Liver (tissue), 9 donors: ENCODE measurements around the gene NXT1. TPM values are rescaled to one million over a fixed set of nuclear protein-coding genes. Genes with fewer than 3 reads are reported as not detected.

ENCODE experiments used
- DNase-seq: peaks from one replicate; pipeline ENCODE4 v3.0.0-alpha.2; 2017; ENCODE audit warnings: low spot score
- H3K27ac ChIP-seq, 2 donors: one replicate each; pipeline ENCODE4 v1.7.0; 2013; ENCODE audit warnings: inconsistent platforms in 2 of 2, low read length in 2 of 2, control low read depth in 1 of 2, low read depth in 1 of 2, mild to moderate bottlenecking in 1 of 2
- H3K27me3 ChIP-seq, 4 donors: one replicate each; pipeline versions ENCODE4 v1.6.1 to v1.7.0; 2013; ENCODE audit warnings: low read length in 3 of 4, inconsistent platforms in 1 of 4, mild to moderate bottlenecking in 1 of 4, moderate library complexity in 1 of 4; ENCODE audit not compliant: control insufficient read depth in 4 of 4, insufficient read depth in 4 of 4
- H3K36me3 ChIP-seq, 4 donors: one replicate each; pipeline versions ENCODE4 v1.6.1 to v1.7.0; 2013; ENCODE audit warnings: low read length in 3 of 4, mild to moderate bottlenecking in 3 of 4, low read depth in 1 of 4, moderate library complexity in 1 of 4; ENCODE audit not compliant: control insufficient read depth in 4 of 4, insufficient read depth in 3 of 4
- H3K4me1 ChIP-seq, 4 donors: one replicate each; pipeline versions ENCODE4 v1.6.1 to v1.7.0; 2013; ENCODE audit warnings: low read length in 3 of 4, mild to moderate bottlenecking in 3 of 4, moderate library complexity in 1 of 4; ENCODE audit not compliant: control insufficient read depth in 4 of 4, insufficient read depth in 4 of 4
- H3K4me3 ChIP-seq, 3 donors: one replicate each; pipeline versions ENCODE4 v1.6.1 to v1.7.0; 2013; ENCODE audit warnings: low read length in 3 of 3, control low read depth in 1 of 3, low read depth in 1 of 3, mild to moderate bottlenecking in 1 of 3
- H3K9ac ChIP-seq, 2 donors: one replicate each; pipeline ENCODE4 v1.7.0; 2013; ENCODE audit warnings: low read length in 2 of 2, mild to moderate bottlenecking in 2 of 2, moderate library complexity in 2 of 2, control low read depth in 1 of 2, low read depth in 1 of 2
- H3K9me3 ChIP-seq, 4 donors: one replicate each; pipeline versions ENCODE4 v1.6.1 to v1.7.0; 2013; ENCODE audit warnings: low read length in 3 of 4; ENCODE audit not compliant: control insufficient read depth in 4 of 4
- EGR1 ChIP-seq, 2 donors: IDR thresholded peaks; 2 replicates each; pipeline ENCODE4 v1.6.1; 2016 to 2018; ENCODE audit warnings: antibody characterized with exemption in 2 of 2, low read depth in 2 of 2
- FOXA1 ChIP-seq: IDR thresholded peaks from 2 replicates; pipeline ENCODE4 v1.6.1; 2016; ENCODE audit warnings: antibody characterized with exemption
- GABPA ChIP-seq, 2 donors: IDR thresholded peaks in 1 of 2; conservative IDR thresholded peaks in 1 of 2; 2 replicates each; pipeline ENCODE4 v1.6.1; 2016; ENCODE audit warnings: antibody characterized with exemption in 2 of 2, mild to moderate bottlenecking in 1 of 2, moderate library complexity in 1 of 2
- HNF4A ChIP-seq, 2 donors: conservative IDR thresholded peaks; 2 replicates each; pipeline ENCODE4 v1.6.1; 2016; ENCODE audit warnings: antibody characterized with exemption in 2 of 2, mild to moderate bottlenecking in 2 of 2
- JUND ChIP-seq, 2 donors: IDR thresholded peaks; 2 replicates each; pipeline ENCODE4 v1.6.1; 2016; ENCODE audit warnings: antibody characterized with exemption in 2 of 2
- NR2F2 ChIP-seq: IDR thresholded peaks from 2 replicates; pipeline ENCODE4 v1.6.1; 2016; ENCODE audit warnings: antibody characterized with exemption
- RAD21 ChIP-seq, 2 donors: IDR thresholded peaks; 2 replicates each; pipeline ENCODE4 v1.6.1; 2016; ENCODE audit warnings: antibody characterized with exemption in 2 of 2, mild to moderate bottlenecking in 2 of 2
- RXRA ChIP-seq, 2 donors: IDR thresholded peaks; 2 replicates each; pipeline ENCODE4 v1.6.1; 2017 to 2018; ENCODE audit warnings: antibody characterized with exemption in 2 of 2, mild to moderate bottlenecking in 1 of 2
- TAF1 ChIP-seq: conservative IDR thresholded peaks from 2 replicates; pipeline ENCODE4 v1.6.1; 2016; ENCODE audit warnings: antibody characterized with exemption, mild to moderate bottlenecking
- YY1 ChIP-seq: IDR thresholded peaks from 2 replicates; pipeline ENCODE4 v1.6.1; 2016; ENCODE audit warnings: antibody characterized with exemption, mild to moderate bottlenecking
- WGBS: extraction: QIAGEN DNeasy Blood & Tissue Kit; methylation state at CpG from one replicate; pipeline ENCODE4 v1.1.7; 2013; 5-methylcytosine and 5-hydroxymethylcytosine counted together
- polyA plus RNA-seq, 2 donors: library from polyadenylated mRNA; stranded (reverse) in 1 of 2; unstranded in 1 of 2; fragments of 200-250 nt in 1 of 2; fragments of >200 nt in 1 of 2; fragmentation: Nextera tagmentation in 1 of 2; extraction: Ambion mirVana in 1 of 2; gene quantifications; one replicate each; pipeline versions ENCODE4 v1.2.1 to v1.2.3, GENCODE V29; 2013 to 2015
- total RNA-seq, 2 donors: library from RNA; depleted of rRNA; stranded (reverse); fragments of >200 nt; gene quantifications; one replicate each; pipeline ENCODE4 v1.2.3, GENCODE V29; 2014
- TF ChIP-seq, protein P1 (sequence below): IDR thresholded peaks from 2 replicates; pipeline ENCODE4 v1.6.1; 2016; ENCODE audit warnings: antibody characterized with exemption
- TF ChIP-seq, protein P2 (sequence below): IDR thresholded peaks from 2 replicates; pipeline ENCODE4 v1.6.1; 2016; ENCODE audit warnings: antibody characterized with exemption, mild to moderate bottlenecking
- TF ChIP-seq, protein P3 (sequence below): fragments of 150-350 bp; IDR thresholded peaks from 2 replicates; pipeline ENCODE4 v1.5.1; 2017; ENCODE audit warnings: improper control_type of control experiment, low read depth, low read length; ENCODE audit not compliant: missing input control
- TF ChIP-seq, protein P4 (sequence below): IDR thresholded peaks from 2 replicates; pipeline ENCODE4 v1.6.1; 2016; ENCODE audit warnings: antibody characterized with exemption
- TF ChIP-seq, protein P5 (sequence below): IDR thresholded peaks from 2 replicates; pipeline ENCODE4 v1.6.1; 2016; ENCODE audit warnings: antibody characterized with exemption
- donor health status: healthy.
- donor health status: healthy.
- donor health status: healthy.
- donor health status: healthy.
- donor health status: healthy.

Gene NXT1
- total and polyA plus RNA-seq, 4 donors, result 5.7 to 9.6 (median 8.8) TPM

DNA sequence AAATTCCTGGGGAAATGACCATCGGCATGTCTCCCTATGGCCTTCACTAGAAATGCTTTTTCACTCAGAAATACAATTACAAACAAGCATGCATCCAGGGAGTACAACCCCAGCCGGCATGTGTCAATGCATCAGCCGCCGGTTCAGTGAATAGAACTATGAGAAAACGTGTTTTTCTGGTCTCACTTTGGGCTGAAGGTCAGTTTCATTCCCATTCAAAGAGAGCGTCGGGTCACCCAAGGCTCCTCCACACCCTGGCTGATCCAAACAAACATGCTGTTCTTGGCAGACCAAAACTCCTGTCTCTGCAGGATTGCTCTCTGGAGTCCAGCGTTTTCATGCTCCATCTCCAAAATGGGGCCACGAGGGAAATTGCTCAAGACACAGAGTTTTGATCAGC is 35.5 kb upstream of the NXT1 start:
- TF ChIP-seq RXRA (IDR thresholded peaks at IDR 0.05), result peak in 1 of 2 donors; percentile 28
- TF ChIP-seq GABPA (IDR thresholded peaks at IDR 0.05 in 1 of 2, conservative IDR thresholded peaks at IDR 0.05 in 1 of 2), result no peak
- Histone ChIP-seq H3K27ac (no peak overlapping the region), H3K9ac (no peak overlapping the region), H3K9me3 (no peaks in the 10 kb centered on the region), H3K27me3 (peaks cover 0 to 4% (median 0%) of the 10 kb centered on the region in 4 donors), H3K36me3 (no peaks in the 10 kb centered on the region), H3K4me3 (no peak overlapping the region), H3K4me1 (no peaks in the 10 kb centered on the region)
- no peak for DNase-seq
- 69% methylated on average over 9 of the region's 9 CpGs for WGBS

DNA sequence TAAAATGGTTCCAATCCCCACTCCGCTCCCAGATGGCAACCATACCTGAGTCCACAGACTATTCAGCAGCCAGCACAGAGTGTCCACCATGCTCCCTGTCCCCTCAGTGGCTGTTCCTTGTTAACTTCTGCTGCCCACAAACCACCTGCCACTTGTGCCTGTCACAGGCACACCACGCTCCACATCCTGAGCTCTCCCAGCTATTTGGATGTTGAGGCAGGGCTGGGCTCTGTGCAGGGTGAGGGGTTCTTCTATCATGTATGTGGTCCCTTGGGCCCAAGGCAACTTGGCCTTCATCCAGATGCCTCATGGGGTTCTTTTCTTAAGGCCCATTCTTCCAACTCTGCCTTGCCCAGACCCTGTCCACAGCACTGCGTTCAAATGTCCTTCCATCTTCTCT is 34.0 kb upstream of the NXT1 start:
- H3K9me3 ChIP-seq, result no peaks in the 10 kb centered on the region
- no peak overlapping the region for H3K9ac ChIP-seq
- no peaks in the 10 kb centered on the region for H3K36me3 ChIP-seq
- no peak for TF ChIP-seq RAD21 (IDR thresholded peaks at IDR 0.05)
- TF ChIP-seq, protein P1, sequence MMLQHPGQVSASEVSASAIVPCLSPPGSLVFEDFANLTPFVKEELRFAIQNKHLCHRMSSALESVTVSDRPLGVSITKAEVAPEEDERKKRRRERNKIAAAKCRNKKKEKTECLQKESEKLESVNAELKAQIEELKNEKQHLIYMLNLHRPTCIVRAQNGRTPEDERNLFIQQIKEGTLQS, result no peak
- no peak for TF ChIP-seq HNF4A (conservative IDR thresholded peaks at IDR 0.05)
- TF ChIP-seq, protein P2, sequence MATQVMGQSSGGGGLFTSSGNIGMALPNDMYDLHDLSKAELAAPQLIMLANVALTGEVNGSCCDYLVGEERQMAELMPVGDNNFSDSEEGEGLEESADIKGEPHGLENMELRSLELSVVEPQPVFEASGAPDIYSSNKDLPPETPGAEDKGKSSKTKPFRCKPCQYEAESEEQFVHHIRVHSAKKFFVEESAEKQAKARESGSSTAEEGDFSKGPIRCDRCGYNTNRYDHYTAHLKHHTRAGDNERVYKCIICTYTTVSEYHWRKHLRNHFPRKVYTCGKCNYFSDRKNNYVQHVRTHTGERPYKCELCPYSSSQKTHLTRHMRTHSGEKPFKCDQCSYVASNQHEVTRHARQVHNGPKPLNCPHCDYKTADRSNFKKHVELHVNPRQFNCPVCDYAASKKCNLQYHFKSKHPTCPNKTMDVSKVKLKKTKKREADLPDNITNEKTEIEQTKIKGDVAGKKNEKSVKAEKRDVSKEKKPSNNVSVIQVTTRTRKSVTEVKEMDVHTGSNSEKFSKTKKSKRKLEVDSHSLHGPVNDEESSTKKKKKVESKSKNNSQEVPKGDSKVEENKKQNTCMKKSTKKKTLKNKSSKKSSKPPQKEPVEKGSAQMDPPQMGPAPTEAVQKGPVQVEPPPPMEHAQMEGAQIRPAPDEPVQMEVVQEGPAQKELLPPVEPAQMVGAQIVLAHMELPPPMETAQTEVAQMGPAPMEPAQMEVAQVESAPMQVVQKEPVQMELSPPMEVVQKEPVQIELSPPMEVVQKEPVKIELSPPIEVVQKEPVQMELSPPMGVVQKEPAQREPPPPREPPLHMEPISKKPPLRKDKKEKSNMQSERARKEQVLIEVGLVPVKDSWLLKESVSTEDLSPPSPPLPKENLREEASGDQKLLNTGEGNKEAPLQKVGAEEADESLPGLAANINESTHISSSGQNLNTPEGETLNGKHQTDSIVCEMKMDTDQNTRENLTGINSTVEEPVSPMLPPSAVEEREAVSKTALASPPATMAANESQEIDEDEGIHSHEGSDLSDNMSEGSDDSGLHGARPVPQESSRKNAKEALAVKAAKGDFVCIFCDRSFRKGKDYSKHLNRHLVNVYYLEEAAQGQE, result no peak
- TF ChIP-seq EGR1 (IDR thresholded peaks at IDR 0.05; ENCODE audit: low read depth in 2 of 2), result no peak
- TF ChIP-seq NR2F2, result no peak
- TF ChIP-seq, protein P3, sequence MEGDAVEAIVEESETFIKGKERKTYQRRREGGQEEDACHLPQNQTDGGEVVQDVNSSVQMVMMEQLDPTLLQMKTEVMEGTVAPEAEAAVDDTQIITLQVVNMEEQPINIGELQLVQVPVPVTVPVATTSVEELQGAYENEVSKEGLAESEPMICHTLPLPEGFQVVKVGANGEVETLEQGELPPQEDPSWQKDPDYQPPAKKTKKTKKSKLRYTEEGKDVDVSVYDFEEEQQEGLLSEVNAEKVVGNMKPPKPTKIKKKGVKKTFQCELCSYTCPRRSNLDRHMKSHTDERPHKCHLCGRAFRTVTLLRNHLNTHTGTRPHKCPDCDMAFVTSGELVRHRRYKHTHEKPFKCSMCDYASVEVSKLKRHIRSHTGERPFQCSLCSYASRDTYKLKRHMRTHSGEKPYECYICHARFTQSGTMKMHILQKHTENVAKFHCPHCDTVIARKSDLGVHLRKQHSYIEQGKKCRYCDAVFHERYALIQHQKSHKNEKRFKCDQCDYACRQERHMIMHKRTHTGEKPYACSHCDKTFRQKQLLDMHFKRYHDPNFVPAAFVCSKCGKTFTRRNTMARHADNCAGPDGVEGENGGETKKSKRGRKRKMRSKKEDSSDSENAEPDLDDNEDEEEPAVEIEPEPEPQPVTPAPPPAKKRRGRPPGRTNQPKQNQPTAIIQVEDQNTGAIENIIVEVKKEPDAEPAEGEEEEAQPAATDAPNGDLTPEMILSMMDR, result no peak
- TF ChIP-seq YY1, result no peak
- no peak for TF ChIP-seq JUND (IDR thresholded peaks at IDR 0.05)
- TF ChIP-seq, protein P4, sequence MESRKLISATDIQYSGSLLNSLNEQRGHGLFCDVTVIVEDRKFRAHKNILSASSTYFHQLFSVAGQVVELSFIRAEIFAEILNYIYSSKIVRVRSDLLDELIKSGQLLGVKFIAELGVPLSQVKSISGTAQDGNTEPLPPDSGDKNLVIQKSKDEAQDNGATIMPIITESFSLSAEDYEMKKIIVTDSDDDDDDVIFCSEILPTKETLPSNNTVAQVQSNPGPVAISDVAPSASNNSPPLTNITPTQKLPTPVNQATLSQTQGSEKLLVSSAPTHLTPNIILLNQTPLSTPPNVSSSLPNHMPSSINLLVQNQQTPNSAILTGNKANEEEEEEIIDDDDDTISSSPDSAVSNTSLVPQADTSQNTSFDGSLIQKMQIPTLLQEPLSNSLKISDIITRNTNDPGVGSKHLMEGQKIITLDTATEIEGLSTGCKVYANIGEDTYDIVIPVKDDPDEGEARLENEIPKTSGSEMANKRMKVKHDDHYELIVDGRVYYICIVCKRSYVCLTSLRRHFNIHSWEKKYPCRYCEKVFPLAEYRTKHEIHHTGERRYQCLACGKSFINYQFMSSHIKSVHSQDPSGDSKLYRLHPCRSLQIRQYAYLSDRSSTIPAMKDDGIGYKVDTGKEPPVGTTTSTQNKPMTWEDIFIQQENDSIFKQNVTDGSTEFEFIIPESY, result no peak
- no peak for TF ChIP-seq FOXA1
- TF ChIP-seq, protein P5, sequence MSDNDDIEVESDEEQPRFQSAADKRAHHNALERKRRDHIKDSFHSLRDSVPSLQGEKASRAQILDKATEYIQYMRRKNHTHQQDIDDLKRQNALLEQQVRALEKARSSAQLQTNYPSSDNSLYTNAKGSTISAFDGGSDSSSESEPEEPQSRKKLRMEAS, result no peak
- no peak for TF ChIP-seq TAF1
- TF ChIP-seq RXRA (IDR thresholded peaks at IDR 0.05), result no peak
- TF ChIP-seq GABPA (IDR thresholded peaks at IDR 0.05 in 1 of 2, conservative IDR thresholded peaks at IDR 0.05 in 1 of 2), result no peak
- H3K27ac ChIP-seq, result no peak overlapping the region
- DNase-seq, result no peak
- H3K4me1 ChIP-seq, result no peaks in the 10 kb centered on the region
- H3K4me3 ChIP-seq, result no peak overlapping the region
- peaks cover 0 to 3% (median 0%) of the 10 kb centered on the region in 4 donors for H3K27me3 ChIP-seq
- WGBS, result 93% methylated on average over 3 of the region's 3 CpGs
